ENCODE data around the gene NRF1. TPM values are rescaled to one million over a fixed set of nuclear protein-coding genes. Genes with fewer than 3 reads are reported as not detected.

The NRF1 gene
- total RNA-seq, 1 donor from 2014 or later = 3.1 TPM

- no peaks in the 10 kb centered on the region for H3K4me1 ChIP-seq
- H3K9me3 ChIP-seq = no peaks in the 10 kb centered on the region
- TF ChIP-seq CTCF (IDR thresholded peaks at IDR 0.05) = no peak
- no peaks in the 10 kb centered on the region for H3K36me3 ChIP-seq
- DNase-seq (ENCODE audit: low spot score in 2 of 2) = no peak
- no peaks in the 10 kb centered on the region for H3K27me3 ChIP-seq
- no peak overlapping the region for H3K27ac ChIP-seq
- no peak overlapping the region for H3K4me3 ChIP-seq
- intact Hi-C loops (cut with DNase I) = no loop called here
Measured at GRCh38 chr7:129804111-129804889, 192.8 kb downstream of the NRF1 start.

GRCh38 chr7:129804890-129805719 lies 193.6 kb downstream of the NRF1 start:
- no peak overlapping the region for H3K4me3 ChIP-seq
- no peak for TF ChIP-seq CTCF (IDR thresholded peaks at IDR 0.05)
- H3K27me3 ChIP-seq = no peaks in the 10 kb centered on the region
- H3K4me1 ChIP-seq = no peaks in the 10 kb centered on the region
- no peaks in the 10 kb centered on the region for H3K9me3 ChIP-seq
- intact Hi-C loops (cut with DNase I) = no loop called here
- H3K27ac ChIP-seq = no peak overlapping the region
- no peaks in the 10 kb centered on the region for H3K36me3 ChIP-seq
- DNase-seq (ENCODE audit: low spot score in 2 of 2) = no peak

Other genes starting within 250 kb of the NRF1 start
- gene STRIP2, start 177.3 kb upstream of the NRF1 start, total RNA-seq = 2.3 TPM
- gene SMKR1, start 109.2 kb upstream of the NRF1 start, total RNA-seq = not detected